ENCODE measurements around the gene TRPC6. TPM values are rescaled to one million over a fixed set of nuclear protein-coding genes. Genes with fewer than 3 reads are reported as not detected.

Gene TRPC6
- total and polyA plus RNA-seq, 11 donors, result 0.25 to 1.7 (median 0.34) TPM; not detected in 1

DNA sequence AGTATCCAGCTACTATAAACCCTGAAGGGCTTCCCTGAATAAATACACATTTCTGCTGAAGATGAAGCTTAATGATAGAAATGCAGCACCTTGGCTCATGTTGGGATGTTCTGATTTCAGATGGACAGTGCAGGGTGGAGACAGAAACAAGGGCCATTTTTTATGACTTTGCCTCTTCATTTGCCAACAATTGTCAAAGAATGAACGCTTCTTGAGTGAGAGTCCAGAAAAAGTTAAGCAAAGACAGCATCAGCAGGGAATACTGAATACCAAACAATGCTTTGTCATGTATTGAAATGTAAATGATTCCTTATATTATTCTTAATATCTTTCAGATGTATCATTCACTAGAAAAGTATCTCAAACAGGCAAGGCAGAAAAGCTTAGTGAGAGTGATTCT is 84.9 kb downstream of the TRPC6 start:
- intact Hi-C loops (cut with DNase I), result no loop called here
- no peaks in the 10 kb centered on the region for H3K27me3 ChIP-seq
- H3K4me3 ChIP-seq, result no peak overlapping the region
- TF ChIP-seq POLR2A (IDR thresholded peaks at IDR 0.05), result no peak
- TF ChIP-seq, protein P1, sequence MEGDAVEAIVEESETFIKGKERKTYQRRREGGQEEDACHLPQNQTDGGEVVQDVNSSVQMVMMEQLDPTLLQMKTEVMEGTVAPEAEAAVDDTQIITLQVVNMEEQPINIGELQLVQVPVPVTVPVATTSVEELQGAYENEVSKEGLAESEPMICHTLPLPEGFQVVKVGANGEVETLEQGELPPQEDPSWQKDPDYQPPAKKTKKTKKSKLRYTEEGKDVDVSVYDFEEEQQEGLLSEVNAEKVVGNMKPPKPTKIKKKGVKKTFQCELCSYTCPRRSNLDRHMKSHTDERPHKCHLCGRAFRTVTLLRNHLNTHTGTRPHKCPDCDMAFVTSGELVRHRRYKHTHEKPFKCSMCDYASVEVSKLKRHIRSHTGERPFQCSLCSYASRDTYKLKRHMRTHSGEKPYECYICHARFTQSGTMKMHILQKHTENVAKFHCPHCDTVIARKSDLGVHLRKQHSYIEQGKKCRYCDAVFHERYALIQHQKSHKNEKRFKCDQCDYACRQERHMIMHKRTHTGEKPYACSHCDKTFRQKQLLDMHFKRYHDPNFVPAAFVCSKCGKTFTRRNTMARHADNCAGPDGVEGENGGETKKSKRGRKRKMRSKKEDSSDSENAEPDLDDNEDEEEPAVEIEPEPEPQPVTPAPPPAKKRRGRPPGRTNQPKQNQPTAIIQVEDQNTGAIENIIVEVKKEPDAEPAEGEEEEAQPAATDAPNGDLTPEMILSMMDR (IDR thresholded peaks at IDR 0.05), result no peak
- 77 to 88% (median 83%) methylated on average over 1 of the region's 1 CpG for WGBS, 4 donors
- ATAC-seq (no peak), DNase-seq (no peak)
- H3K27ac ChIP-seq, result no peak overlapping the region
- peaks cover 0 to 7% (median 0%) of the 10 kb centered on the region in 12 donors for H3K4me1 ChIP-seq
- H3K9me3 ChIP-seq, result no peaks in the 10 kb centered on the region
- H3K36me3 ChIP-seq, result no peaks in the 10 kb centered on the region

DNA sequence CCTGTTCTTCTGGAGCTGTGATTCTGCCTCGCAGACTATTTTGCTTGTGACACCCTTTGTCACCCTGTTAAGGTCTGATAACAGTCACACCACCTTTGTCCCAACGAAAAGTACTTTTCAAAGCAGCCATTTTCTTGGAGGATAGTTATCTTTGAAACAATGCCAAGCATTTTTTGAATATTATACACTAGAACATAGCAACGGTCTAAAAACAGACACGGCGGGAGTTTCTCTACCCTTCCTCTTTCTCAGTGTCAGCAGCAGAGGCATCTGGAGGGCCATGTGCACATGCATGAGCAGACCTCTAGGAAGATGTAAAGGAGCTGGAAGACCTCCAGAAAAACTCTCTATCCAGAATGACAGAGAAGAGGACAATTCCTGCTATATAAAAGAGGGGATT is 86.5 kb downstream of the TRPC6 start:
- 15 to 24% (median 20%) methylated on average over 5 of the region's 5 CpGs for WGBS, 4 donors
- ATAC-seq (no peak), DNase-seq (no peak)
- no peak overlapping the region for H3K4me3 ChIP-seq
- H3K4me1 ChIP-seq, result peaks cover 0 to 7% (median 0%) of the 10 kb centered on the region in 12 donors
- H3K36me3 ChIP-seq, result no peaks in the 10 kb centered on the region
- no peak for TF ChIP-seq POLR2A (IDR thresholded peaks at IDR 0.05)
- TF ChIP-seq, protein P1 (IDR thresholded peaks at IDR 0.05), result no peak
- no peak overlapping the region for H3K27ac ChIP-seq
- intact Hi-C loops (cut with DNase I), result no loop called here
- H3K27me3 ChIP-seq, result no peaks in the 10 kb centered on the region
- H3K9me3 ChIP-seq, result no peaks in the 10 kb centered on the region

DNA sequence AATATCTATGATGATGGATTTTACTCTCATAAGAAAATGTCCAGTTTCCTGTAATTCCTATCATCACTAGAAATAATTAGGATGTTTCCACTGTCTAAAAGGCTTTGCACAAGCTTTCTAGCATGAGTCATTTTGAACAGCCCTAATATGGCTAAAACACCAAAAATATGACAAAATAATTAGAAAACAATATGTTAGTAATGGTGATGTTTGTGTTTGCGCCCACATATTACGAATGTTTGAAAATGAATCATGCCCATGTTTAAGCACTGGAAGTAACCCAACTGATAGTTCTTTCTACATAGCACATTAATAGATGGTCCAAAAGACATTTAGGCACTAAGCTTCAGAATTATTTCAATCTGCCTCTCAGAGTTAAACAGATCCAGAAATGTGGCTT is 96.0 kb downstream of the TRPC6 start:
- Histone ChIP-seq H3K9me3 (peaks cover 0 to 2% (median 0%) of the 10 kb centered on the region in 12 donors), H3K36me3 (no peaks in the 10 kb centered on the region), H3K27ac (no peak overlapping the region), H3K4me1 (no peaks in the 10 kb centered on the region), H3K27me3 (no peaks in the 10 kb centered on the region), H3K4me3 (no peak overlapping the region)
- no peak for DNase-seq
- TF ChIP-seq, protein P1 (IDR thresholded peaks at IDR 0.05), result no peak
- no peak for TF ChIP-seq POLR2A (IDR thresholded peaks at IDR 0.05)
- intact Hi-C loops (cut with DNase I), result no loop called here
- no peak for ATAC-seq
- WGBS, 4 donors, result 41 to 81% (median 51%) methylated on average over 2 of the region's 2 CpGs

DNA sequence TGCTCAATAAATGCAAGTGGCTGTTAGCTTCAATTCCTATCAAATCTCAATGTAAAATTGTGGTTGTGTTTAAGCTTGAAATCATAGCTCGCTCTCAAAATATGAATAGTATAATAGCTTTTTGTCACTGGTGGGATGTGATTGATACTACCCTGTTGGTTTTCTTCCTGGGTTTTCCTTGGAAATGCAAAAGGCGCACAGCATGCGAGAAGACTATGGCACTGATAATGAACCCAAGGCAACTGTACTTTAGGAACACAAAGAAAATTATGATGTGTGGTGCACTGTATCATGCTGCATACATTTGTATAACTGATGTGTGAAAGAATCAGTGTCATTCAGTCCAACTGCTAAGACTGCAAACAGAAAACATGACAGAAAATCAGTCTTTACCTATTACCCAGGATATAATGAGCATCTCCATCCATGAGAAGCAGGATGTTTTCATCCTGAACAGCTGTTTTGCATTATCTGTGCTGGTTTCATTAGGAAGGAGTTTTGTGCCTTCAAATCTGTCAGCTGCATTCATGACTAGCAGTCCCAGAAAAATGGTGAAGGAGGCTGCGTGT is 101.2 kb downstream of the TRPC6 start:
- Histone ChIP-seq H3K27ac (no peak overlapping the region), H3K27me3 (no peaks in the 10 kb centered on the region), H3K4me1 (no peaks in the 10 kb centered on the region), H3K9me3 (no peaks in the 10 kb centered on the region), H3K4me3 (no peak overlapping the region), H3K36me3 (no peaks in the 10 kb centered on the region)
- no peak for TF ChIP-seq POLR2A (IDR thresholded peaks at IDR 0.05)
- TF ChIP-seq, protein P1 (IDR thresholded peaks at IDR 0.05), result no peak
- intact Hi-C loops (cut with DNase I), result no loop called here
- ATAC-seq (no peak), DNase-seq (no peak)
- 23 to 94% (median 66%) methylated on average over 4 of the region's 4 CpGs for WGBS, 4 donors

All from heart left ventricle (tissue), 16 donors.